Measurements from ENCODE around the gene IL1A.

Gene IL1A

GRCh38 chr2:112757265-112757664 lies 27.0 kb downstream of the IL1A start:
- no peak for DNase-seq

- DNase-seq = no peak
Measured at GRCh38 chr2:112756207-112756606, 28.1 kb downstream of the IL1A start.

GRCh38 chr2:112755444-112755843 lies 28.8 kb downstream of the IL1A start:
- DNase-seq = no peak

- DNase-seq = no peak
Measured at GRCh38 chr2:112754564-112754963, 29.7 kb downstream of the IL1A start.

- DNase-seq = no peak
Measured at GRCh38 chr2:112752667-112753066, 31.6 kb downstream of the IL1A start.

- no peak for DNase-seq
Measured at GRCh38 chr2:112751451-112752197, 32.7 kb downstream of the IL1A start.

- no peak for DNase-seq
Measured at GRCh38 chr2:112750560-112750843, 33.8 kb downstream of the IL1A start.

- peak; percentile 64 for DNase-seq
Measured at GRCh38 chr2:112749755-112750559, 34.3 kb downstream of the IL1A start.

GRCh38 chr2:112740527-112740926 lies 43.8 kb downstream of the IL1A start:
- no peak for DNase-seq

GRCh38 chr2:112737542-112738232 lies 46.6 kb downstream of the IL1A start:
- no peak for DNase-seq

GRCh38 chr2:112733871-112734270 lies 50.4 kb downstream of the IL1A start:
- no peak for DNase-seq

GRCh38 chr2:112733456-112733855 lies 50.8 kb downstream of the IL1A start:
- no peak for DNase-seq

GRCh38 chr2:112731479-112731878 lies 52.8 kb downstream of the IL1A start:
- DNase-seq = no peak

- DNase-seq = no peak
Measured at GRCh38 chr2:112730791-112731190, 53.5 kb downstream of the IL1A start.

- no peak for DNase-seq
Measured at GRCh38 chr2:112730216-112730615, 54.1 kb downstream of the IL1A start.

GRCh38 chr2:112728378-112729175 lies 55.7 kb downstream of the IL1A start:
- no peak for DNase-seq

GRCh38 chr2:112728029-112728362 lies 56.3 kb downstream of the IL1A start:
- no peak for DNase-seq

GRCh38 chr2:112727276-112728028 lies 56.8 kb downstream of the IL1A start:
- DNase-seq = no peak

GRCh38 chr2:112726487-112727190 lies 57.7 kb downstream of the IL1A start:
- DNase-seq = peak; percentile 79

GRCh38 chr2:112725545-112726457 lies 58.5 kb downstream of the IL1A start:
- DNase-seq = no peak
